ENCODE data around the gene MMP20.

Gene MMP20

DNA sequence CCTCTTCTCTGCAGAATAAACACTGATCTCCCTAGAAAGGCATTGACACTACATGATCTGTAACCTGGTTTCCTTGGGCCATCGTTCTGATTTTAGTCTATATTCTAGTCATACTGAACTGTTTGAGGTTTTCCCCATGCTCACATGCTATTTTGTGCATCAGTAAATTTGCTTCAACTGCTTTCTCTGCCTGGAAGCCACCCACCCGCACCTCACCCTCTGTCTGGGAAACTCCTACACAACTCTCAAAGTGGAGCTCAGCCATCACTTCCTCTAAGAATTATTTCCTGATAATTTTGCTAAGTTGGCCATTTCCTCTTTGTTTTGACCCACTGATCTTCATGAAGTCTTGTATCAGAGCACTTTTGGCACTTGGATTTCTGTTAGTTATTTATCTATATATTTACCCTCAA, 36.1 kb downstream of the MMP20 start:
- Histone ChIP-seq H3K27ac (peak overlapping the region in 4 of 11 experiments; percentile 60 to 86 (median 80); a peak in 7 of 22 replicates), H3K9me3 (replicated peaks in 1 of 11) (peaks cover 8 to 29% (median 17%) of the 10 kb centered on the region in 11 experiments; a peak in 17 of 22 replicates), H3K4me2 (peak overlapping the region; percentile 7 to 77 (median 43); a peak in 21 of 22 replicates), H3K4me3 (no peak overlapping the region), H4K20me1 (no peaks in the 10 kb centered on the region), H3K4me1 (peaks cover 8 to 54% (median 10%) of the 10 kb centered on the region in 10 experiments), H3K36me3 (no peaks in the 10 kb centered on the region), H3K9ac (peak overlapping the region in 3 of 11 experiments; percentile 33 to 60 (median 49); a peak in 4 of 22 replicates), H3K27me3 (no peaks in the 10 kb centered on the region)
- TF ChIP-seq Cebpa-rat (IDR thresholded peaks at IDR 0.05): no peak

- Histone ChIP-seq H3K4me1 (peaks cover 9 to 61% (median 12%) of the 10 kb centered on the region in 10 experiments), H3K4me3 (no peak overlapping the region), H3K9ac (no peak overlapping the region), H3K27ac (no peak overlapping the region; a peak in 1 of 22 replicates), H3K9me3 (replicated peaks in 1 of 11) (peaks cover 15 to 36% (median 20%) of the 10 kb centered on the region in 11 experiments; a peak in 18 of 22 replicates), H4K20me1 (no peaks in the 10 kb centered on the region), H3K4me2 (no peak overlapping the region), H3K36me3 (no peaks in the 10 kb centered on the region), H3K27me3 (no peaks in the 10 kb centered on the region)
- no peak for TF ChIP-seq Cebpa-rat (IDR thresholded peaks at IDR 0.05)
These were observed 37.4 kb downstream of the MMP20 start for GRCh38 chr11:102587722-102588121.

GRCh38 chr11:102583141-102583873, 41.8 kb downstream of the MMP20 start:
- Histone ChIP-seq H3K4me1 (peaks cover 0 to 42% (median 2%) of the 10 kb centered on the region in 10 experiments; a peak in 10 of 20 replicates), H4K20me1 (no peaks in the 10 kb centered on the region), H3K27ac (peak overlapping the region in 3 of 11 experiments; percentile 7 to 53 (median 23); a peak in 5 of 22 replicates), H3K9ac (no peak overlapping the region), H3K36me3 (no peaks in the 10 kb centered on the region), H3K27me3 (no peaks in the 10 kb centered on the region), H3K4me2 (peak overlapping the region in 5 of 11 experiments; percentile 14 to 30 (median 21); a peak in 6 of 22 replicates), H3K9me3 (replicated peaks in 1 of 11) (peaks cover 15 to 32% (median 20%) of the 10 kb centered on the region in 11 experiments; a peak in 17 of 22 replicates), H3K4me3 (no peak overlapping the region)
- TF ChIP-seq Cebpa-rat (IDR thresholded peaks at IDR 0.05): no peak

- no peak for TF ChIP-seq Cebpa-rat (IDR thresholded peaks at IDR 0.05)
- no peak overlapping the region for H3K4me3 ChIP-seq
These were observed 43.0 kb downstream of the MMP20 start for GRCh38 chr11:102582140-102582539.

DNA sequence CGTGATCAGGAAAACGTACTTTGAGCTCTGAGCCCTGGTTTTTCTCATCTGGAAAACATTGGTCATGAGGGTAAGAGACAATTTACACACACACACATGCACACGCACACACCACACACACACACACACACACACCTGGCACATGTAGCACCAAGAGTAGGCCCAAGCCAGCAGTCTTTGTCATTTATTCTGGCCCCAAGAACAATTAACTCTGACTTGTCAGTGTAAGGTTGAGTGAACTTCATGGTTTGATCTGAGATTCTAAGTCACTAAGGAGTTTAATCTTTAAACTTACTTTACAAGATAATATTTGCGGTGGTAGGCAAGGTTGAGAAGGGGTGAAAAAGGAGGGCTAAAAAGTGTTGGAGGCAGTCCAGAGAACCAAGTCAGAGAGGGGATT, 44.1 kb downstream of the MMP20 start:
- Histone ChIP-seq H3K4me3 (no peak overlapping the region), H4K20me1 (no peaks in the 10 kb centered on the region), H3K27ac (no peak overlapping the region), H3K36me3 (no peaks in the 10 kb centered on the region), H3K9me3 (replicated peaks in 1 of 11) (peaks cover 10 to 23% (median 15%) of the 10 kb centered on the region in 11 experiments; a peak in 13 of 22 replicates), H3K9ac (no peak overlapping the region), H3K27me3 (no peaks in the 10 kb centered on the region), H3K4me2 (peak overlapping the region in 1 of 11 experiments; percentile 52; a peak in 1 of 22 replicates), H3K4me1 (peaks cover 14 to 62% (median 24%) of the 10 kb centered on the region in 10 experiments)
- TF ChIP-seq Cebpa-rat (IDR thresholded peaks at IDR 0.05): no peak

More at GRCh38 chr11:102582140-102582539, 43.0 kb downstream of the MMP20 start:
- H3K4me1 ChIP-seq: peaks cover 8 to 52% (median 14%) of the 10 kb centered on the region in 10 experiments
- H3K9ac ChIP-seq: no peak overlapping the region
- peak overlapping the region in 4 of 11 experiments; percentile 8 to 40 (median 20); a peak in 5 of 22 replicates for H3K4me2 ChIP-seq
- H3K9me3 ChIP-seq (replicated peaks in 1 of 11): peaks cover 12 to 24% (median 16%) of the 10 kb centered on the region in 11 experiments; a peak in 16 of 22 replicates
- H3K27me3 ChIP-seq: no peaks in the 10 kb centered on the region
- H4K20me1 ChIP-seq: no peaks in the 10 kb centered on the region
- peak overlapping the region in 2 of 11 experiments; percentile 7 to 53; a peak in 3 of 22 replicates for H3K27ac ChIP-seq
- H3K36me3 ChIP-seq: no peaks in the 10 kb centered on the region

DNA sequence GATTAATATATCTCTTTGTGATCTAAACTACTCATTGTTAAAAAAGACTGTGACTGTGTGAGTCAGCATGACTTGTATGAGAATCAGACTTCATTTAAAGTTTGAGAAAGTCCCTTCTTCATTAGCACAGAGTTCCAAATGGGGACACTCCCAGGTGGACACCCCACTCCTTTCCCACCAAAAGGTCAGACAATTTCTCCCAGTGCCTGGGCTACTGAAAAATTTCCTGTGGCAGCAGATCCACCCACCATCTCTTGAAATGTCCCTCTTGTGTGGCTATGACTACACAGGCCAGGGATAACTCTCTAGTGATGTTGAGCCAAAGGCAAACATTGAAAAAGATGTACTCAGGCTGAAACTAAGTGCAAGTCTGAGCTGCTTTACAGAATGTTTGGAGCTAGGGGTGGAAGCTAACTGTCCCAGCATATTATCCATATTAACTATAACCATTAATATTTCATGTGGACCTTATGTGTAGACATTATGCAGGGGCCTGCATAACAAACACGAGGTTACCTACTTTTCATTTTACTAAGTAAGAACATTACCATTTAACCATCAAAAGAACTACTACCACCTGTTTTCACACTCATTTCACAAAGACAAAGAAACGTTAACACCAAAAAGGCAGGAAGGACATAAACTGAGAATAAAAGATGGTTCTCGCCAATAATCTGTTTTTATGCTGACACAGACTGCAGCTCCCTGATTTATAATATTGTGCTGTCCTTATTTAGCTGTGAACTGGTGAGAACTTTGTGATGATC, 44.8 kb downstream of the MMP20 start:
- no peak overlapping the region for H3K9ac ChIP-seq
- H4K20me1 ChIP-seq: no peaks in the 10 kb centered on the region
- H3K27ac ChIP-seq: no peak overlapping the region
- no peaks in the 10 kb centered on the region for H3K36me3 ChIP-seq
- H3K4me1 ChIP-seq: peaks cover 14 to 67% (median 26%) of the 10 kb centered on the region in 10 experiments
- H3K27me3 ChIP-seq: no peaks in the 10 kb centered on the region
- peaks cover 10 to 20% (median 14%) of the 10 kb centered on the region in 11 experiments; a peak in 13 of 22 replicates for H3K9me3 ChIP-seq (replicated peaks in 1 of 11)
- no peak overlapping the region for H3K4me3 ChIP-seq
- H3K4me2 ChIP-seq: peak overlapping the region in 3 of 11 experiments; percentile 1 to 52 (median 20); a peak in 3 of 22 replicates
- no peak for TF ChIP-seq Cebpa-rat (IDR thresholded peaks at IDR 0.05)

DNA sequence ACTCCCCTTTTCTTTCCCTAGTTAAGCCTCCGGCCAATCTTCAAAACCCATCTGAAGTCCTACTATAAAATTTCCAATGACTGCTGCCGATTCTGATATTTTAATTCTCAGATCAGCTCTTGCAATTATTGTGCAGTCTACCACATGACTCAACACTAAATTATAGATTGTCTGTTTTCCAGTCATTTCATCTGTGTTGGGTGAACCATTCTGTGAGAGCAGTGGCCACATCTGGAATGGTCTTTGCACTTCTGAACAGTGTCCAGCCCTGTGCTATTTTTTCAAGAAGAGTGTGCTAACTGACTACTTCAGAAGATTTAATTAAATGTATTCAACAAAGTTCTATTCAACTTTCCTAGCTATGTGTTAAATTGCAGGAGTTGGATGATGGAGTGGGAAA, 47.4 kb downstream of the MMP20 start:
- Histone ChIP-seq H3K27ac (peak overlapping the region in 10 of 11 experiments; percentile 43 to 82 (median 67); a peak in 21 of 22 replicates), H3K27me3 (no peaks in the 10 kb centered on the region), H3K36me3 (no peaks in the 10 kb centered on the region), H3K4me2 (peak overlapping the region; percentile 44 to 89 (median 77)), H3K9ac (peak overlapping the region in 5 of 11 experiments; percentile 10 to 65 (median 40); a peak in 9 of 22 replicates), H3K4me3 (peak overlapping the region in 1 of 10 experiments; percentile 23; a peak in 1 of 20 replicates), H3K4me1 (peaks cover 28 to 75% (median 39%) of the 10 kb centered on the region in 10 experiments), H3K9me3 (replicated peaks in 1 of 11) (no peaks in the 10 kb centered on the region; a peak in 1 of 22 replicates), H4K20me1 (no peaks in the 10 kb centered on the region)
- TF ChIP-seq Cebpa-rat (IDR thresholded peaks at IDR 0.05): no peak

- peak overlapping the region in 1 of 10 experiments; percentile 23; a peak in 1 of 20 replicates for H3K4me3 ChIP-seq
- peaks cover 0 to 5% (median under 1%) of the 10 kb centered on the region in 11 experiments; a peak in 8 of 22 replicates for H3K9me3 ChIP-seq (replicated peaks in 1 of 11)
- no peaks in the 10 kb centered on the region for H4K20me1 ChIP-seq
- H3K9ac ChIP-seq: peak overlapping the region in 5 of 11 experiments; percentile 10 to 65 (median 40); a peak in 9 of 22 replicates
- H3K27me3 ChIP-seq: no peaks in the 10 kb centered on the region
- no peaks in the 10 kb centered on the region for H3K36me3 ChIP-seq
- peak in 3 of 11 experiments; percentile 35 to 66 (median 66); a peak in 3 of 22 replicates for TF ChIP-seq Cebpa-rat (IDR thresholded peaks at IDR 0.05)
- H3K27ac ChIP-seq: peak overlapping the region in 10 of 11 experiments; percentile 43 to 82 (median 67); a peak in 21 of 22 replicates
- peak overlapping the region; percentile 44 to 89 (median 77) for H3K4me2 ChIP-seq
- peaks cover 28 to 75% (median 41%) of the 10 kb centered on the region in 10 experiments for H3K4me1 ChIP-seq
These were observed 48.0 kb downstream of the MMP20 start for GRCh38 chr11:102577182-102577581.

Data from BLaER1 treated with 17β-estradiol and CSF1 and Interleukin-3, amounts not matched to agents 10 nM and 100 nM (cell line).